ENCODE data around the gene CHST4.

The CHST4 gene

DNA sequence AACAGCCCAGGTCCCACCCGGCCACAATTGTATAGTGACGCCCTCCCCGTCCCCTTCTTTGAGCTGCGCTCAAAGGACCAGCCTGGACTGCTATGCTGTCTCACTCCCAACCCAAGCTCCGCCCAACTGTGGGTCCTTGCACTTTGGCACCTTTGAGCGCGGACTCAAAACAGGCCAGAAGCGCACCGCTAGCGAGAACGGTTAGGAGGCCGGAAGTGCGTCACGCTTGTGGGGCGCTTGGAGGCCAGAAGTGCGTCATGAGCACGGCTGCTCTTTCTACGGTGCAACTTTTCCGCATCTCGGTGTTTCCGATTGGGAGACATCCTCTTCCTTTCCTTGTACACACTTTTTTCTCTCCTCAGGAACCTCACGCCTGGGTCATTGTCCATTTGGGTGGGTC, 37.1 kb upstream of the CHST4 start, which contains the start of gene ZNF19:
Gene ZNF19 (minus strand): TSS at position 203 of the 400 bp plus-strand sequence. CDS start 7,210 bp downstream, outside the sequence.
- DNase-seq (ENCODE audit: low read depth), result no peak
- TF ChIP-seq, protein P1, sequence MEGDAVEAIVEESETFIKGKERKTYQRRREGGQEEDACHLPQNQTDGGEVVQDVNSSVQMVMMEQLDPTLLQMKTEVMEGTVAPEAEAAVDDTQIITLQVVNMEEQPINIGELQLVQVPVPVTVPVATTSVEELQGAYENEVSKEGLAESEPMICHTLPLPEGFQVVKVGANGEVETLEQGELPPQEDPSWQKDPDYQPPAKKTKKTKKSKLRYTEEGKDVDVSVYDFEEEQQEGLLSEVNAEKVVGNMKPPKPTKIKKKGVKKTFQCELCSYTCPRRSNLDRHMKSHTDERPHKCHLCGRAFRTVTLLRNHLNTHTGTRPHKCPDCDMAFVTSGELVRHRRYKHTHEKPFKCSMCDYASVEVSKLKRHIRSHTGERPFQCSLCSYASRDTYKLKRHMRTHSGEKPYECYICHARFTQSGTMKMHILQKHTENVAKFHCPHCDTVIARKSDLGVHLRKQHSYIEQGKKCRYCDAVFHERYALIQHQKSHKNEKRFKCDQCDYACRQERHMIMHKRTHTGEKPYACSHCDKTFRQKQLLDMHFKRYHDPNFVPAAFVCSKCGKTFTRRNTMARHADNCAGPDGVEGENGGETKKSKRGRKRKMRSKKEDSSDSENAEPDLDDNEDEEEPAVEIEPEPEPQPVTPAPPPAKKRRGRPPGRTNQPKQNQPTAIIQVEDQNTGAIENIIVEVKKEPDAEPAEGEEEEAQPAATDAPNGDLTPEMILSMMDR (IDR thresholded peaks at IDR 0.05; ENCODE audit: insufficient read depth, low read depth, low read length, missing control alignments), result no peak
- H3K4me3 ChIP-seq (ENCODE audit: low read length), result no peak within 1 kb of the TSS

DNA sequence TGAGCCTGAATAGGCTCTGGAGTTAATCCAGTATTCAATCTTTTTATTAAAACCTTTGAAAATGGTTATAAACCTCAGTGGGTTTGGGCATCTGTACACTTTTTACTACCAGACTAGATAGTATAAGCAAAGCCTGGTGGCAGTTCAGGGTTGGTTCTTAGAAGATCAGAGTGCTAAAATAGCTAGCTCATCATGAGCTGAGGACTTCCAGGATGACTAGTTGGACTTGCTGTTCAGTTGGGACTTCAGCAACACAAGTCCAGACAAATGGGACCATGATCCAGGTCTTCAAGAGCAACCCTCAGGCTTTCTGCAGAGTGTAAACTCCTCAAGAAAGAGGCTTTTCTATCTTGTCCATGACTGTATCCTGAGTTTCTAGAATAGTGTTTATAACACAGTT, 35.9 kb upstream of the CHST4 start:
- H3K4me3 ChIP-seq (ENCODE audit: low read length), result no peak overlapping the region
- TF ChIP-seq, protein P1 (IDR thresholded peaks at IDR 0.05; ENCODE audit: insufficient read depth, low read depth, low read length, missing control alignments), result no peak
- DNase-seq (ENCODE audit: low read depth), result no peak

DNA sequence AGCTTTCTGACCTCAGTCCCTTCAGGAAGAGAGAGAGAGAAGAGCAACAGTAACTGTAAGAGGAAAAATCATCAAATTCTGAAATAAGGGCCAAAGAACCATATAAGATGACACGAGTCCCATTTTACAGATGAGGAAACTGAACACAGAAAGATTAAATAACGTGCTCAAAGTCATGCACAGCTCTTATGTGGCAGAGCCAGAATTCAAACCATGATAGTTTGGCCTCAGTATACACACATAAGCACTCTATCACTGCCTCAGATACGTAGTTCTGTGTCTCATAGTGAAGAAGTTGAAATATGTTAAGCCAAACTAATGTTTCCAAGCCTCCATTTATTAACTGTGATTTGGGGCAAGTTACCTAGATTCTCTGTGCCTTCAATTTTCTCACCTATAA, 35.2 kb upstream of the CHST4 start:
- DNase-seq (ENCODE audit: low read depth), result no peak
- TF ChIP-seq, protein P1 (IDR thresholded peaks at IDR 0.05; ENCODE audit: insufficient read depth, low read depth, low read length, missing control alignments), result no peak
- H3K4me3 ChIP-seq (ENCODE audit: low read length), result no peak overlapping the region

DNA sequence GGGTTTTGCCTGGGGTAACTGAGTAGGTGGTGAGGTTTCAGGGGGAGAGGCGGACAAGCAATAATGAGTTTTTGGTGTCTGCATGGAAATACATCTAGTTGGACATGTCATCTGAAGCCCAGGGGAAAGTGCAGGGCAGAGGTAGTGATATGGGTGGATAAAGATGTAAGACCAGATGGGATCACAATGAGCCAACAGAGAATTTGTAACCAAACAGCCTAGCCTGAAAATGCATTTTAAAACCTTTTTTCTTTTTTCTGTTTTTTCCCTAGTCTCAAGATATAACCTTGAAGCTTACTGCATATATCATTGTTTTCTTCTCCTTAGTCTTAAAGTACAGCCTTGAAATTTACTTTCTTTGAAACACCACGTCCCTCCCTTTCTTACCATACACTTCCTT, 33.4 kb upstream of the CHST4 start:
- no peak overlapping the region for H3K4me3 ChIP-seq (ENCODE audit: low read length)
- no peak for DNase-seq (ENCODE audit: low read depth)
- TF ChIP-seq, protein P1 (IDR thresholded peaks at IDR 0.05; ENCODE audit: insufficient read depth, low read depth, low read length, missing control alignments), result no peak

DNA sequence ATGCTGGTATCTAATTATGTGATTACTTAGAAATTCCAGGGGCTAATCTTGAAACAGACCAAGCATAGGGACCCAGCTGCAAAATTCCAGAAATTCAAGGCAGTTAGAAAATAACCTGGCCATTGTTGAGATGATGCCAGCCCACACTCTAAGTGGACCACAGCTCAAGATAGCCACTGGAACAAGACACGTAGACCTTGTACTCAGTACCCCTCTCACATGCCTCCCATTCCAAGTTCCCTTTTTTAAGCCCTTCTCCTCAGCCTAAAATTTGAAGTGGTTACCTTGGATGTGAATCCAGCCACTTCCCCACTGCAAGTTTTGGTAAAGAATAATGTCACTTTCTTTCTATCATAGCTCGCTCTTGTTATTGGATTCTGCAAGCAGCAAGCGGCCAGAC, 33.0 kb upstream of the CHST4 start:
- no peak for DNase-seq (ENCODE audit: low read depth)
- H3K4me3 ChIP-seq (ENCODE audit: low read length), result no peak overlapping the region
- TF ChIP-seq, protein P1 (IDR thresholded peaks at IDR 0.05; ENCODE audit: insufficient read depth, low read depth, low read length, missing control alignments), result no peak

DNA sequence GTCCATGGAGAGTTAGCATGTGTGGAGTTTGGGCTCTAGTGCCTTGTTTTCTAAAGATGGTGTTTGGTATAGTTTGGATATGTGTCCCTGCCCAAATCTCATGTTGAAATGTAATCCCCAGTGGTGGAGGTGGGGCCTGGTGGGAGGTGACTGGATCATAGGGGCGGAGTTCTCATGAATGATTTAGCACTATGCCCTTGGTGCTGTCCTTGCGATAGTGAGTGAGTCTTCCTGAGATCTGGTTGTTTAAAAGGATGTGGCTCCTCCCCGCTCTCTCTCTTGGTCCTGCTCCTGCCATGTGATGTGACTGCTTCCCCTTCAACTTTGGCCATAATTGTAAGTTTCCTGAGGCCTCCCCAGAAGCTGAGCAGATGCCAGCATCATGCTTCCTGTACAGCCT, 28.2 kb upstream of the CHST4 start:
- H3K4me3 ChIP-seq (ENCODE audit: low read length), result no peak overlapping the region
- TF ChIP-seq, protein P1 (IDR thresholded peaks at IDR 0.05; ENCODE audit: insufficient read depth, low read depth, low read length, missing control alignments), result no peak
- DNase-seq (ENCODE audit: low read depth), result no peak

DNA sequence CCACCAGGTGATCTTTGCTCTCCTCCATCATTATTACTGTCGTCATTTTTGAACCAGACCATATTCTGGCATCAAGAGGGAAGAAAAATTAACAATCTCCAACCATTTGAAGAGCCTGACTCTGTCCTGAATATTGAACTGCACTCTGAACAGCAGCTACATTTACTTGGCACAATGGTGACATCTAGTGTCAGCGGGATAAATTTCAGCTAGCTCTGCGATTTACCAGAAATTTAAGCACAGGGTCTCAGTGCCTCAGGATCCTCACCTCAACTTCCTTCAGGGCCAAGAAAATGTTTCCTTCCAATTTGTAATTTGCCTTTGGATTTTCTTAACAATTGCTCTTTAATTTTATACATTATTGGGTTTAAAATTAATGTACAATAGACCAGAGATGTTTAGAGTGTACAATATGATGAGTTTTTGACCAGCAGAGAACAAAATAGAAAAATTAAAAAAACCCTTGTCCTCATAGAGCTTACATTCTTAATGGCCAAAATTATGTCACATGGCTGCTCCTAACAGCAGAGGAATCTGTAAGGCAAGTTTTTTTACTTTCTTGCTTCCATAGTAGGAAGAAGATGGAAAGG, 26.4 kb upstream of the CHST4 start:
- peak; percentile 72 for DNase-seq (ENCODE audit: low read depth)
- H3K4me3 ChIP-seq (ENCODE audit: low read length), result no peak overlapping the region
- TF ChIP-seq, protein P1 (IDR thresholded peaks at IDR 0.05; ENCODE audit: insufficient read depth, low read depth, low read length, missing control alignments), result peak; percentile 74
